NCI-H345 treated with DMSO at 0.1 percent for 48 hours (cell line): ENCODE results near the gene CFAP61.

ENCODE experiments used
- DNase-seq: peaks from one replicate; lab custom pipeline; 2025; ENCODE audit not compliant: unreplicated experiment; lab: John Stamatoyannopoulos, UW

CFAP61 gene

DNA sequence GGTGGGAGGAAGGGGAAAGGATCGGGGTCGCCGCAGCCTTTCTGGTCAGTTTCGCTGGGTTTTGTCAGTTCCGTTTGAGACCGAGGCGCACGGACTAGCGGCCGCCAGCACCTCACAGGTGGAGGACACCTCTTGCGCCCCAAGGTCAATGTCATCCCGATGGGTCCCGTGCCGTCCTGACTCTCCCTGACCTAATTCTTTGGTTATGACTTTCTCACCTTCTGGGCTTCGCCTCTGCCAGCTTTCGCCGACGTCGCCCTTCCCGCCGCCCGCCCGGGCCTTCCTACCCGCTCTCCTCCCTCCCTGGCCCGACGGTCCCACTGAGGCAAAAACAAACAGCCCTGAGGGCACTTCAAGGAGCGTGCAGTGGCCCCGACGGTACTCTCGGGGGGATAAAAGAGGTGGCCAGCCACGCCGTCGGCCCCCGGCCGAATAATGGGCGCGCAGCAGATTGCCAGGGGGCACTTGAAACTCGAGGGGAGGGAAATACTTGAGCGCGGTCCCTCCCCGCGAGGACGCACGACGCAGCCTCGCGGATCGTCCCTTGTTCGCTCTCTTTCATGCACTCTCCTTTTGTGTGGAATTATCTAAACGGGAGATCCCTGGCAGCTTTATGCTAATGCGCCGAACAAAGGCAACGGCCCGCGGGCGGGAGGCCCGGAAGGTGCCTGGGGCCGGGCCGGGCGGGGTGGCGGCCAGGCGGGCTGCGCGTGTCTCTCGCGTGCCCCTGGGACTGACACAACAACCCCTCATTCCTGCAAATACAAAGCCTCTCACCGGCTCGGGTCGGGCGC lies 311.7 kb downstream of the CFAP61 start:
- DNase-seq: peak; percentile 98

GRCh38 chr20:20364593-20365479 lies 312.5 kb downstream of the CFAP61 start:
- DNase-seq: peak; percentile 61

DNA sequence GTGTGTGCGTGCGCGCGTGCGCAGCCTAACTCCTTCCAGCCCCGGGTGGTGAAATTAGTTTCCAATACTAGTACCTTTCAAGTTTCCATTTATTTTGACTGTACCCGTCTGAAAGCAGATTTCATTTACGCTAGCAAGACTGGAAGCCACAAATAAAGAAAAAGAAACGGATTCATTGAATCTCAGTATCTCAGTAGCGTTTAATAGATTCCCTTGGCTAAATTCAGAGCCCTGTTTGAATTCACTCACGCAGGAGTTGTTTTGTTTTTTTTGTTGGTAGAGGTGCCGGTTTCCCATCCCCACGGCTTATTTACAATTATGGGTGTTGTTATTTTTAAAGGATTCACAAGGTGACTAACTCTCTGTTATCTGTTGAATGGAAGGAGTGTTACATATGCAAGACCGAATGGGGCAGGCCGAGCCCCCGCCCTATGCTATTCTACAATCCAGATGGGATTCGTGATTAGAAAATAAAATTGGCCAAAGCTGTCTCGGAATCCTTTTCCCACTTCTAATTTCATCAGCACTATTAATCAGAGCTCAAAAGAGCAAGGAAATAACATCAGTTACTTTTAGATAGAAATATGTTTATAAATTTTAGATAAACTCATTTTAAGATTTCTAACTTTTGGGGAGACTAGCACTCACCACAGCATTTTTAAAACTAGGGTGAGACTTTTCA lies 313.3 kb downstream of the CFAP61 start:
- DNase-seq: peak; percentile 61

- no peak for DNase-seq
Measured at GRCh38 chr20:20366551-20366875, 314.2 kb downstream of the CFAP61 start.

- DNase-seq: peak; percentile 54
Measured at GRCh38 chr20:20366876-20367574, 314.7 kb downstream of the CFAP61 start.

DNA sequence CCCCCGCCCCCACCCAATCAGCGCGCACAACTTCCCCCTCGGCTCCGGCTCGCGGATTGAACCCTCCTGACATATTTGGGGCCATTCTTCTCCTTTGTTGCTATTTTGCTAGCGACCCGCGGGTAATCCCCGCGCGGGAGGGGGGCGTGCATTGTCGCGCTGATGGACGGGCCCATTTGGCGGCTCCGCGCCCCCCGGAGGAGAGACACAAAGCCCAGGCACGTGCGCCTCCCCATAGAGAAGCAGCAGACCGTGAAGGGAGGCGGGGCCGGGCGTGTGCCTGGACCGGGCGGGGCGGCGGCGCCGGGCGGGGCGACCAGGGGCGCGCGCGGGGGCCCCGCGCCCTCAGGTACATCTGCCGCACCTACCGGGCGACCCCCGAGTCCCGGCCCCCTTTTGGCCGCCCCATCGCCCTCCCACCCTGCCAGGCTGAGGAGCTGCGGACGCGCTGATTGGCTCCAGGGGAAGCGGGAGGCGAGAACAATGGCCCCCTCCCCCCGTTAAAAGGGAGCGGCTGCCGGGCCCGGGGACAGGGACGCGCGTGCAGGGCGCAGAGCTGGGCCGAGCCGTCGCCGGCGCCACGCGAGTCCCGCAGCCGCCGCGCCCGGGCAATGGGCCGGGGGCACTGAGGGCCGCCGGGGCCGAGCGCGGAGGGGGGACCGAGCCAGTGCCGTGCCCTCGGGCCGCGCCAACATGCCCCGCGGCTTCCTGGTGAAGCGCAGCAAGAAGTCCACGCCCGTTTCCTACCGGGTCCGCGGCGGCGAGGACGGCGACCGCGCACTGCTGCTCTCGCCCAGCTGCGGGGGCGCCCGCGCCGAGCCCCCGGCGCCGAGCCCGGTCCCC lies 315.5 kb downstream of the CFAP61 start, which contains the start of gene INSM1:
INSM1 (plus strand) TSS at position 530 of the 843 bp plus-strand sequence; CDS start at position 694, 164 bp downstream.
- DNase-seq: peak; percentile 100

DNA sequence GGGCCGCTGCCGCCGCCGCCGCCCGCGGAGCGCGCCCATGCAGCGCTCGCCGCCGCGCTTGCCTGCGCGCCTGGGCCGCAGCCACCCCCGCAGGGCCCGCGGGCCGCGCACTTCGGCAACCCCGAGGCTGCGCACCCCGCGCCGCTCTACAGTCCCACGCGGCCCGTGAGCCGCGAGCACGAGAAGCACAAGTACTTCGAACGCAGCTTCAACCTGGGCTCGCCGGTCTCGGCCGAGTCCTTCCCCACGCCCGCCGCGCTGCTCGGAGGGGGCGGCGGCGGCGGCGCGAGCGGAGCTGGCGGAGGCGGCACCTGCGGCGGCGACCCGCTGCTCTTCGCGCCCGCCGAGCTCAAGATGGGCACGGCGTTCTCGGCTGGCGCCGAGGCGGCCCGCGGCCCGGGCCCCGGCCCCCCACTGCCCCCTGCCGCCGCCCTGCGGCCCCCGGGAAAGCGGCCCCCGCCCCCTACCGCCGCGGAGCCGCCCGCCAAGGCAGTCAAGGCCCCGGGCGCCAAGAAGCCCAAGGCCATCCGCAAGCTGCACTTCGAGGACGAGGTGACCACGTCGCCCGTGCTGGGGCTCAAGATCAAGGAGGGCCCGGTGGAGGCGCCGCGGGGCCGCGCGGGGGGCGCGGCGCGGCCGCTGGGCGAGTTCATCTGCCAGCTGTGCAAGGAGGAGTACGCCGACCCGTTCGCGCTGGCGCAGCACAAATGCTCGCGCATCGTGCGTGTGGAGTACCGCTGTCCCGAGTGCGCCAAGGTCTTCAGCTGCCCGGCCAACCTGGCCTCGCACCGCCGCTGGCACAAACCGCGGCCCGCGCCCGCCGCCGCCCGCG lies 316.3 kb downstream of the CFAP61 start:
- no peak for DNase-seq

DNA sequence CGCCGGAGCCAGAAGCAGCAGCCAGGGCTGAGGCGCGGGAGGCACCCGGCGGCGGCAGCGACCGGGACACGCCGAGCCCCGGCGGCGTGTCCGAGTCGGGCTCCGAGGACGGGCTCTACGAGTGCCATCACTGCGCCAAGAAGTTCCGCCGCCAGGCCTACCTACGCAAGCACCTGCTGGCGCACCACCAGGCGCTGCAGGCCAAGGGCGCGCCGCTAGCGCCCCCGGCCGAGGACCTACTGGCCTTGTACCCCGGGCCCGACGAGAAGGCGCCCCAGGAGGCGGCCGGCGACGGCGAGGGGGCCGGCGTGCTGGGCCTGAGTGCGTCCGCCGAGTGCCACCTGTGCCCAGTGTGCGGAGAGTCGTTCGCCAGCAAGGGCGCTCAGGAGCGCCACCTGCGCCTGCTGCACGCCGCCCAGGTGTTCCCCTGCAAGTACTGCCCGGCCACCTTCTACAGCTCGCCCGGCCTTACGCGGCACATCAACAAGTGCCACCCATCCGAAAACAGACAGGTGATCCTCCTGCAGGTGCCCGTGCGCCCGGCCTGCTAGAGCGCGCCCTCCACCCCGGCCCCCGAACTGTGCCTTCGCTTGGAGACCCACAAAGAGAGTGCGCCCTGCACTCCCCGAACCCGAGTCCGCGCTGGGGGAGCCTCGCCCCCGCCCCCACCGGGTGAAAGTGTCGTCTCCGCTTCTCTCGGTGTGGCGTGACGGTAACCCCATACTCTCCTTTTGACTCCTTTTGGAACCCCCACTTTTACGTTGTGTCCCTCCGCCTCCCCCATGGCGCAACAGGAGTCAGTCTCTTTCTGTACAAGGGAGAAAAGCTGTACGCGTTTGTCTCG lies 317.1 kb downstream of the CFAP61 start:
- DNase-seq: no peak

DNA sequence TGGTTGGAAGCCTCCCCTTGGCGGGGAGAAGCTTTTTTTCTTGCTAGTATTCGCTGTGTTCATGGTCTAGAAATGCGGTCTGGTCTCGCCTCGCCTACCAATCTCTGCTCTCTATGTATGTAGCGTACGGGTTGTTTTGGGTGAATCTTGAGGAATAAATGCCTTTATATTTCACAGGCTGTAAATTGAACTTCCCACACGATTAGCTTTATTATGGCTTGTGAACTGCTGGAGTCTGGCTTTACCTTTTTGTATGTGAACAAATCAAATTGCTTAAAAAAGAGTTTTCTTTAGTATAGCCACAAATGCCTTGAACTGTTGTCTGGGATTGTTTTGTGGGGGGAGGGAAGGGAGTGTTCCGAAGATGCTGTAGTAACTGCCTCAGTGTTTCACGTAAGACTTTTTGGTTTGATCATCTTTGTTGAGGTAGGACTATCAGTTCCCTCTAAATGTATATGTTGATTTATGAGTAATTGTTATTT lies 317.8 kb downstream of the CFAP61 start:
- DNase-seq: peak; percentile 48

- DNase-seq: peak; percentile 27
Measured at GRCh38 chr20:20371083-20371482, 318.8 kb downstream of the CFAP61 start.

- DNase-seq: no peak
Measured at GRCh38 chr20:20371681-20372080, 319.3 kb downstream of the CFAP61 start.

DNA sequence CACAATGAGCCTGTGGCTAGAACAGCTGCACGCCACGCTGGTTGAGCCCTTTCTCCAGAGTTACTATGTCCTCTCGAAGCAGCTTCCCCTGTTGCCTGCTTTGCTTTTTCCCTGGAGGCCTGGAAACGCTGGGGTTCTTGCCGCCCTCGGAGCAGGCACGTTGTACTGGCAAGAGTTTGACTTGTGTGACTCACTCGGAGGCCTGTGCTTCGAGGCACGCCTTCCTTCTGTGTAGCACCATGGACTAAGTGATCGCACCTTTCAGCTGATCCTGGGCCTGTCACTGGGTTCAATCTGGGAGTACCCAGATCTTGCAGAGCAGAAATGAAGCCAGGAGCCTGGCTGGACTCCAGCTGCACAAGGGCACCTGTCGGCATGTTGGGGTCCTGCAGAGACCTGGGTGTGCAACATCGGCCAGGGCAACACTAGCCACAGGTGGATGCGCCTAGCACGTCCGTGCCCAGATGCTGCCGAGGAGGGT lies 320.8 kb downstream of the CFAP61 start:
- peak; percentile 84 for DNase-seq

- peak; percentile 99 for DNase-seq
Measured at GRCh38 chr20:20375862-20376261, 323.5 kb downstream of the CFAP61 start.

- DNase-seq: no peak
Measured at GRCh38 chr20:20386192-20386591, 333.9 kb downstream of the CFAP61 start.

DNA sequence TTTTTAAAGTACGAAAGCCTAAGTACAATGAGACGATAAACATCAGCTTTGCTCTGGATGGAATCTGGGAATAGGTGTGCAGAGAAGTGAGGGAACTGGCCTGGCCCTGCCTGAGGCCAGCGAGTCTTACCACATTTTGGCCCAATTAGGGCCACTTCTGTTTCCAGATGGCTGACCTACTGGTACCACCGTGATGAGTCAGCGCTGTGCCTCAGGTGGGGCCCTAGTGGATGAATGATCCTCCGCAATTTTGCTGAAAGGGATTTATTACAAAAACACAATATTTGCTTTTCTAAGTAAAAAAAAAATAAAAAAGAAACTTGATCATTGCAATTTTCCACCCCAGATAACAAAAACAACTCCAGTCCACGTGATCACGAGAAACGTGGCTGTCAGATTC lies 338.1 kb downstream of the CFAP61 start:
- no peak for DNase-seq

- DNase-seq: no peak
Measured at GRCh38 chr20:20391115-20391514, 338.8 kb downstream of the CFAP61 start.

DNA sequence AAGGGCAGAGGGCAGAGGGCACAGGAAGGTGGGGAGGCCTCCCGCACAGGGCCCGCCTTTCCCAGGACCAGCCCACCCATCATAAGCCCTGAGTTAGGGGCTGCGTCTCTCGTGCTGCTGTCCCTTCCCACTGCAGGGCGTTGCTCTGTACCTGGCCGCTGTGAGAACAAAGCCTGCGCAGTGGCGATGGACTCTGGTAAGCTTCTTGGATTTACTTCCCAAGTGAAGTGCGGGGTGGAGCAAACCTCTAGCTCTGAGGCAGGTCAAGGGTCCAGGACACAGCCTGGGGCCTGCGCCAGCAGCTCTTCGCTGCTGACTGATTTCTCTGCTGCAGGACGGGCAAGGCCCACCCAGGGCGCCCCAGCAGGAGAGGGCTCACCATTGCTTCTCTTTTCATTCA lies 339.4 kb downstream of the CFAP61 start:
- no peak for DNase-seq
